Suprapubic skin (tissue), 4 donors: Measurements from ENCODE around the gene UBXN11.
"Not testable (repeated sequence)": the region's sequence is repeated elsewhere in the genome, so short reads cannot be mapped to it uniquely, and the experiment has no call there.

ENCODE experiments used
- CTCF ChIP-seq, 2 donors: fragments of 200-600 bp in 1 of 2; fragments of 450-650 bp in 1 of 2; sonication (generic) in 1 of 2; IDR thresholded peaks; one replicate each; pipeline ENCODE4 v1.5.1; 2016 to 2019; ENCODE audit warnings: antibody characterized with exemption in 2 of 2, mild to moderate bottlenecking in 1 of 2, moderate library complexity in 1 of 2
- EP300 ChIP-seq: sonication (generic); formaldehyde crosslinking; IDR thresholded peaks from one replicate; pipeline ENCODE4 v1.6.1; 2017; ENCODE audit warnings: antibody characterized with exemption
- POLR2A ChIP-seq, 2 donors: fragments of 450-650 bp; IDR thresholded peaks; one replicate each; pipeline ENCODE4 v1.6.1; 2017; ENCODE audit warnings: antibody characterized with exemption in 2 of 2, mild to moderate bottlenecking in 2 of 2, moderate library complexity in 2 of 2
- POLR2AphosphoS5 ChIP-seq, 3 donors: sonication (generic); formaldehyde crosslinking; IDR thresholded peaks; one replicate each; pipeline ENCODE4 v1.6.1; 2017; ENCODE audit warnings: antibody characterized with exemption in 3 of 3

DNA sequence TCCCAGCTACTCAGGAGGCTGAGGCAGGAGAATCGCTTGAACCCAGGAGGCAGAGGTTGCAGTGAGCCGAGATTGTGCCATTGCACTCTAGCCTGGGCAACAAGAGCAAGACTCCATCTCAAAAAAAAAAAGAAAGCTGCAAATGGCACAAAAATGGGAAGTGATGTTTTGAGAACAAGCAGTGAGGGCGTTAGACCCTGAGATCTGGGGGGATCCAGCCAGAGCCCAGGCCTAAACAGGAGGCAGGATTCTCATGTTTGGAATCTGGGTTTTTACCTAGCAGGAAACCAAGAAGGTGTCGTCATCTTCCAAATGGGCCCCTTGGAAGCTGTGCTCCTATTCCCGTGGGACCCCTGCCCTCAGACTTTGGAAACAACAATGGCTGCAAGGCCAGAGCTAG is 13.7 kb downstream of the UBXN11 start:
- not testable (repeated sequence) for TF ChIP-seq EP300; CTCF (IDR thresholded peaks at IDR 0.05); POLR2A (IDR thresholded peaks at IDR 0.05); POLR2AphosphoS5 (IDR thresholded peaks at IDR 0.05)
